Gastroesophageal sphincter (tissue), 4 donors: ENCODE data around the gene NUP107. TPM values are rescaled to one million over a fixed set of nuclear protein-coding genes. Genes with fewer than 3 reads are reported as not detected.
"Not testable (repeated sequence)": the region's sequence is repeated elsewhere in the genome, so short reads cannot be mapped to it uniquely, and the experiment has no call there.

Experiments
- ATAC-seq: fragments of 150-250 bp; one replicate; pipeline ENCODE4 v1.9.1; 2016; ENCODE audit warnings: mild to moderate bottlenecking, moderate library complexity
- H3K27ac ChIP-seq, 4 donors: fragments of 200-600 bp; sonication (generic) in 3 of 4; 1 replicate in 3 of 4; 2 replicates in 1 of 4; pipeline ENCODE4 v1.5.1; 2016 to 2019
- H3K27me3 ChIP-seq: fragments of 200-600 bp; sonication (generic); one replicate; pipeline ENCODE4 v1.5.1; 2019
- H3K36me3 ChIP-seq, 2 donors: fragments of 200-600 bp; sonication (generic); one replicate each; pipeline ENCODE4 v1.5.1; 2019; ENCODE audit warnings: control low read depth in 1 of 2
- H3K4me1 ChIP-seq, 3 donors: fragments of 200-600 bp; sonication (generic); 1 replicate in 2 of 3; 2 replicates in 1 of 3; pipeline ENCODE4 v1.5.1; 2016 to 2019; ENCODE audit warnings: control low read depth in 2 of 3
- H3K4me3 ChIP-seq, 2 donors: fragments of 200-600 bp; sonication (generic); one replicate each; pipeline ENCODE4 v1.5.1; 2019; ENCODE audit warnings: mild to moderate bottlenecking in 1 of 2, moderate library complexity in 1 of 2
- H3K9me3 ChIP-seq, 3 donors: fragments of 200-600 bp; sonication (generic); one replicate each; pipeline ENCODE4 v1.5.1; 2017 to 2019; ENCODE audit warnings: control low read depth in 2 of 3
- EP300 ChIP-seq: sonication (generic); formaldehyde crosslinking; IDR thresholded peaks from one replicate; pipeline ENCODE4 v1.6.1; 2017; ENCODE audit warnings: antibody characterized with exemption, mild to moderate bottlenecking
- POLR2A ChIP-seq, 2 donors: fragments of 450-650 bp; IDR thresholded peaks; one replicate each; pipeline ENCODE4 v1.6.1; 2017; ENCODE audit warnings: antibody characterized with exemption in 2 of 2, mild to moderate bottlenecking in 2 of 2, moderate library complexity in 1 of 2
- POLR2AphosphoS5 ChIP-seq: sonication (generic); formaldehyde crosslinking; IDR thresholded peaks from one replicate; pipeline ENCODE4 v1.6.1; 2017; ENCODE audit warnings: antibody characterized with exemption
- WGBS, 2 donors: methylation state at CpG; one replicate each; pipeline ENCODE4 v1.1.5; 2018; ENCODE audit warnings: low coverage in 1 of 2; 5-methylcytosine and 5-hydroxymethylcytosine counted together
- total RNA-seq, 4 donors: library from RNA; depleted of rRNA; stranded (reverse); fragments of >200 nt; gene quantifications; one replicate each; pipeline ENCODE4 v1.1.0, GENCODE V29; 2016
- TF ChIP-seq, protein P1 (sequence below), 4 experiments: fragments of 200-600 bp in 2 of 4; fragments of 450-650 bp in 2 of 4; sonication (generic) in 1 of 4; IDR thresholded peaks; one replicate each; pipeline ENCODE4 v1.5.1; 2017 to 2019; ENCODE audit warnings: antibody characterized with exemption in 4 of 4, mild to moderate bottlenecking in 2 of 4, moderate library complexity in 2 of 4

Gene NUP107
- total RNA-seq, result 10 to 100 TPM; 28.4 to 46.7 (median 29.5) TPM

DNA sequence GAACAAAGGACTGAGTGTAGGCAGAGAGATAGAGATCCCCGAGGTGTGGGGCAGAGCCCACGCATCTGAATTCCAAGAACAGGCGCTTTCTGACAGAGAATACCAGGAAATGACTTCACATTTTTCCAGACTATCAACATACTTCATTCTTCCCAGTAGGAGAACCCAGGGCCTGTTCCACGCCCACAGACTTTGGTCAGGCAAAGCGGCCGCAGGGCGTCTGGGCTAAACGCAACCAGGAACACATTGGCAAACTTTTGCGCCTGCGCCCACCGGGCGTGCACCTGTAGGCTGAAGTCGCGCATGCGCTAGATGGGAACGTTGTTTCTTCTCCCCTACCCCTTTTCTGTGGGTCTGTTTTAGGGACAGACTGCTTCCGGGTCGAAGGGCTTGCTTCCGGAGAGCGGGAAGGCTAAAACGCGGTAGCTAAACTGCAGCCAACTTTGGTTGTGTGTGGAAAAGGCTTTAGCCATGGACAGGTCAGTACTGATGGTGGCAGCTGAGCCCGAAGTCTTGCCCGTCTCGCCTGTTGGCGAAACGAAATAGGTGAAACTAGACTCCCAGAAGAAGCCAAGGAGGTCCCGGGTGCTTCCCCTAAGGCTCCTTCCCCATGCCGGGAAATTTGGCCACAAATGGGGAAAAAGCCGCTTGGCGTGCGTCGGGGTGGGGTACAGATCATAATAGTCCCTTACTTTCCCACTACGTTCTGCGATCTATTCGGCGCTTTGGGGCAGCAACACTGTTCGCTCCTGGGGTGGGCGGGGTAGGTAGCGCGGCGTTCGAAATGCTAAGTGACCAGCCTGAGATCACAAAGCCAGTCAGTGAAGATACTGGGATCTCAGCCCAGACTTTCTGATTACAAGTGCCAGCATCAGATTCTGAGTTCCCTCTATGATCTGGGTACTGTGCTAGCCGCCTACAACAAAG, at the start of gene NUP107:
NUP107 (plus strand) TSS at position 384 of the 927 bp plus-strand sequence; CDS start at position 472, 88 bp downstream.
- ATAC-seq, result peak; percentile 100
- Histone ChIP-seq H3K27ac (peak within 1 kb of the TSS; percentile 73 to 88 (median 84)), H3K4me1 (peaks cover 0 to 18% (median 6%) of the 10 kb centered on the region in 3 donors), H3K9me3 (no peaks in the 10 kb centered on the region), H3K4me3 (peak within 1 kb of the TSS; percentile 89 to 96), H3K36me3 (peaks cover 0 to 19% of the 10 kb centered on the region in 2 donors), H3K27me3 (no peaks in the 10 kb centered on the region)
- TF ChIP-seq, protein P1, sequence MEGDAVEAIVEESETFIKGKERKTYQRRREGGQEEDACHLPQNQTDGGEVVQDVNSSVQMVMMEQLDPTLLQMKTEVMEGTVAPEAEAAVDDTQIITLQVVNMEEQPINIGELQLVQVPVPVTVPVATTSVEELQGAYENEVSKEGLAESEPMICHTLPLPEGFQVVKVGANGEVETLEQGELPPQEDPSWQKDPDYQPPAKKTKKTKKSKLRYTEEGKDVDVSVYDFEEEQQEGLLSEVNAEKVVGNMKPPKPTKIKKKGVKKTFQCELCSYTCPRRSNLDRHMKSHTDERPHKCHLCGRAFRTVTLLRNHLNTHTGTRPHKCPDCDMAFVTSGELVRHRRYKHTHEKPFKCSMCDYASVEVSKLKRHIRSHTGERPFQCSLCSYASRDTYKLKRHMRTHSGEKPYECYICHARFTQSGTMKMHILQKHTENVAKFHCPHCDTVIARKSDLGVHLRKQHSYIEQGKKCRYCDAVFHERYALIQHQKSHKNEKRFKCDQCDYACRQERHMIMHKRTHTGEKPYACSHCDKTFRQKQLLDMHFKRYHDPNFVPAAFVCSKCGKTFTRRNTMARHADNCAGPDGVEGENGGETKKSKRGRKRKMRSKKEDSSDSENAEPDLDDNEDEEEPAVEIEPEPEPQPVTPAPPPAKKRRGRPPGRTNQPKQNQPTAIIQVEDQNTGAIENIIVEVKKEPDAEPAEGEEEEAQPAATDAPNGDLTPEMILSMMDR (IDR thresholded peaks at IDR 0.05), result peak in 3 of 4 experiments; percentile 37 to 60 (median 53)
- TF ChIP-seq POLR2AphosphoS5, result peak; percentile 81
- peak in 1 of 2 donors; percentile 7 for TF ChIP-seq POLR2A (IDR thresholded peaks at IDR 0.05)
- no peak for TF ChIP-seq EP300
- 0% methylated on average over 22 to 26 of the region's 44 CpGs for WGBS, 2 donors

- H3K9me3 ChIP-seq, H3K36me3 ChIP-seq, H3K27ac ChIP-seq, ATAC-seq, H3K27me3 ChIP-seq, H3K4me3 ChIP-seq: not testable (repeated sequence)
- peaks cover 0 to 98% (median 27%) of the 10 kb centered on the region in 3 donors for H3K4me1 ChIP-seq
- 91 to 100% methylated on average over 1 to 3 of the region's 3 CpGs for WGBS, 2 donors
Observed at GRCh38 chr12:68637439-68637838, 49.3 kb upstream of the NUP107 start.

GRCh38 chr12:68638171-68638570, 48.6 kb upstream of the NUP107 start:
- H3K4me1 ChIP-seq, result peaks cover 0 to 97% (median 27%) of the 10 kb centered on the region in 3 donors

GRCh38 chr12:68638721-68639395, 47.9 kb upstream of the NUP107 start:
- Histone ChIP-seq H3K36me3 (peaks cover 0 to 3% of the 10 kb centered on the region in 2 donors), H3K4me1 (peaks cover 0 to 95% (median 22%) of the 10 kb centered on the region in 3 donors), H3K27me3 (no peaks in the 10 kb centered on the region), H3K27ac (peak overlapping the region in 2 of 4 donors; percentile 14 to 29), H3K9me3 (no peaks in the 10 kb centered on the region), H3K4me3 (no peak overlapping the region)
- WGBS, 2 donors, result 51 to 54% methylated on average over 7 to 12 of the region's 12 CpGs
- no peak for ATAC-seq
- TF ChIP-seq POLR2AphosphoS5 (peak; percentile 37), EP300 (no peak), POLR2A (IDR thresholded peaks at IDR 0.05) (no peak)
- TF ChIP-seq, protein P1 (IDR thresholded peaks at IDR 0.05), result no peak

More at GRCh38 chr12:68638171-68638570, 48.6 kb upstream of the NUP107 start:
- Histone ChIP-seq H3K36me3 (peaks cover 0 to 3% of the 10 kb centered on the region in 2 donors), H3K27ac (no peak overlapping the region), H3K9me3 (no peaks in the 10 kb centered on the region), H3K27me3 (no peaks in the 10 kb centered on the region), H3K4me3 (no peak overlapping the region)
- no peak for ATAC-seq
- WGBS, 2 donors, result 68 to 85% methylated on average over 3 of the region's 3 CpGs
- TF ChIP-seq POLR2AphosphoS5, result no peak

GRCh38 chr12:68639396-68639767, 47.4 kb upstream of the NUP107 start:
- 33 to 44% methylated on average over 1 of the region's 1 CpG for WGBS, 2 donors
- Histone ChIP-seq H3K4me1 (peaks cover 0 to 92% (median 17%) of the 10 kb centered on the region in 3 donors), H3K36me3 (peaks cover 0 to 3% of the 10 kb centered on the region in 2 donors), H3K9me3 (no peaks in the 10 kb centered on the region), H3K4me3 (no peak overlapping the region), H3K27me3 (no peaks in the 10 kb centered on the region), H3K27ac (peak overlapping the region in 2 of 4 donors; percentile 14 to 29)
- no peak for ATAC-seq
- TF ChIP-seq, protein P1 (IDR thresholded peaks at IDR 0.05), result no peak
- no peak for TF ChIP-seq EP300
- no peak for TF ChIP-seq POLR2AphosphoS5
- no peak for TF ChIP-seq POLR2A (IDR thresholded peaks at IDR 0.05)
